Liver (tissue), 3 donors: ENCODE measurements around the gene CFAP61.

Experiments
- EGR1 ChIP-seq, 2 donors: IDR thresholded peaks; 2 replicates each; pipeline ENCODE4 v1.6.1; 2016 to 2018; ENCODE audit warnings: antibody characterized with exemption in 2 of 2, low read depth in 2 of 2
- GABPA ChIP-seq, 2 donors: IDR thresholded peaks in 1 of 2; conservative IDR thresholded peaks in 1 of 2; 2 replicates each; pipeline ENCODE4 v1.6.1; 2016; ENCODE audit warnings: antibody characterized with exemption in 2 of 2, mild to moderate bottlenecking in 1 of 2, moderate library complexity in 1 of 2
- JUND ChIP-seq, 2 donors: IDR thresholded peaks; 2 replicates each; pipeline ENCODE4 v1.6.1; 2016; ENCODE audit warnings: antibody characterized with exemption in 2 of 2
- MAX ChIP-seq: IDR thresholded peaks from 2 replicates; pipeline ENCODE4 v1.6.1; 2016; ENCODE audit warnings: antibody characterized with exemption
- RAD21 ChIP-seq, 2 donors: IDR thresholded peaks; 2 replicates each; pipeline ENCODE4 v1.6.1; 2016; ENCODE audit warnings: antibody characterized with exemption in 2 of 2, mild to moderate bottlenecking in 2 of 2
- RXRA ChIP-seq, 2 donors: IDR thresholded peaks; 2 replicates each; pipeline ENCODE4 v1.6.1; 2017 to 2018; ENCODE audit warnings: antibody characterized with exemption in 2 of 2, mild to moderate bottlenecking in 1 of 2
- SP1 ChIP-seq: IDR thresholded peaks from 2 replicates; pipeline ENCODE4 v1.6.1; 2018; ENCODE audit warnings: antibody characterized with exemption, mild to moderate bottlenecking
- YY1 ChIP-seq: IDR thresholded peaks from 2 replicates; pipeline ENCODE4 v1.6.1; 2016; ENCODE audit warnings: antibody characterized with exemption, mild to moderate bottlenecking
- TF ChIP-seq, protein P1 (sequence below): fragments of 150-350 bp; IDR thresholded peaks from 2 replicates; pipeline ENCODE4 v1.5.1; 2017; ENCODE audit warnings: improper control_type of control experiment, low read depth, low read length; ENCODE audit not compliant: missing input control
- TF ChIP-seq, protein P2 (sequence below): IDR thresholded peaks from 2 replicates; pipeline ENCODE4 v1.6.1; 2016; ENCODE audit warnings: antibody characterized with exemption, mild to moderate bottlenecking
- TF ChIP-seq, protein P3 (sequence below): IDR thresholded peaks from 2 replicates; pipeline ENCODE4 v1.6.1; 2016; ENCODE audit warnings: antibody characterized with exemption
- TF ChIP-seq, protein P4 (sequence below): IDR thresholded peaks from 2 replicates; pipeline ENCODE4 v1.6.1; 2016; ENCODE audit warnings: antibody characterized with exemption
- donor health status: healthy.
- donor health status: healthy.

DNA sequence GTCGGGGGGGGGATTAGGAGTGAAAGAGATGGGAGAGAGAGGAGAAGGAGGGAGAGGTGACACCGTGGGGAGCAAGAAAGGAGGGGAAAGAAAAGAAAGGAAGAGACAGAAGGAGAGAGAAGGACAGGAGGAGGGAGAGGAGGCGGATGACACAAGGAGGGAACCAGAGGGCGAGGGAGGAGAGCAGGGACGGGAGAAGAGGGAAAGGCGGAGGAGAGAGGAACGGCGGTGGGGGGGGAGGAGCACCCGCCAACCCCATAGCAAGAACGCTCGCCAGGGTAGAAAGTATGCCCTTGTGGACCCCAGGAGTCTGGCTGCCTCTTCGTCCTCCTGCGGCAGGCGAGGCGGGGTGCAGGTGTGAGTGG is 311.1 kb downstream of the CFAP61 start:
- TF ChIP-seq, protein P1, sequence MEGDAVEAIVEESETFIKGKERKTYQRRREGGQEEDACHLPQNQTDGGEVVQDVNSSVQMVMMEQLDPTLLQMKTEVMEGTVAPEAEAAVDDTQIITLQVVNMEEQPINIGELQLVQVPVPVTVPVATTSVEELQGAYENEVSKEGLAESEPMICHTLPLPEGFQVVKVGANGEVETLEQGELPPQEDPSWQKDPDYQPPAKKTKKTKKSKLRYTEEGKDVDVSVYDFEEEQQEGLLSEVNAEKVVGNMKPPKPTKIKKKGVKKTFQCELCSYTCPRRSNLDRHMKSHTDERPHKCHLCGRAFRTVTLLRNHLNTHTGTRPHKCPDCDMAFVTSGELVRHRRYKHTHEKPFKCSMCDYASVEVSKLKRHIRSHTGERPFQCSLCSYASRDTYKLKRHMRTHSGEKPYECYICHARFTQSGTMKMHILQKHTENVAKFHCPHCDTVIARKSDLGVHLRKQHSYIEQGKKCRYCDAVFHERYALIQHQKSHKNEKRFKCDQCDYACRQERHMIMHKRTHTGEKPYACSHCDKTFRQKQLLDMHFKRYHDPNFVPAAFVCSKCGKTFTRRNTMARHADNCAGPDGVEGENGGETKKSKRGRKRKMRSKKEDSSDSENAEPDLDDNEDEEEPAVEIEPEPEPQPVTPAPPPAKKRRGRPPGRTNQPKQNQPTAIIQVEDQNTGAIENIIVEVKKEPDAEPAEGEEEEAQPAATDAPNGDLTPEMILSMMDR, result no peak
- TF ChIP-seq SP1, result no peak
- no peak for TF ChIP-seq RAD21 (IDR thresholded peaks at IDR 0.05)
- TF ChIP-seq, protein P2, sequence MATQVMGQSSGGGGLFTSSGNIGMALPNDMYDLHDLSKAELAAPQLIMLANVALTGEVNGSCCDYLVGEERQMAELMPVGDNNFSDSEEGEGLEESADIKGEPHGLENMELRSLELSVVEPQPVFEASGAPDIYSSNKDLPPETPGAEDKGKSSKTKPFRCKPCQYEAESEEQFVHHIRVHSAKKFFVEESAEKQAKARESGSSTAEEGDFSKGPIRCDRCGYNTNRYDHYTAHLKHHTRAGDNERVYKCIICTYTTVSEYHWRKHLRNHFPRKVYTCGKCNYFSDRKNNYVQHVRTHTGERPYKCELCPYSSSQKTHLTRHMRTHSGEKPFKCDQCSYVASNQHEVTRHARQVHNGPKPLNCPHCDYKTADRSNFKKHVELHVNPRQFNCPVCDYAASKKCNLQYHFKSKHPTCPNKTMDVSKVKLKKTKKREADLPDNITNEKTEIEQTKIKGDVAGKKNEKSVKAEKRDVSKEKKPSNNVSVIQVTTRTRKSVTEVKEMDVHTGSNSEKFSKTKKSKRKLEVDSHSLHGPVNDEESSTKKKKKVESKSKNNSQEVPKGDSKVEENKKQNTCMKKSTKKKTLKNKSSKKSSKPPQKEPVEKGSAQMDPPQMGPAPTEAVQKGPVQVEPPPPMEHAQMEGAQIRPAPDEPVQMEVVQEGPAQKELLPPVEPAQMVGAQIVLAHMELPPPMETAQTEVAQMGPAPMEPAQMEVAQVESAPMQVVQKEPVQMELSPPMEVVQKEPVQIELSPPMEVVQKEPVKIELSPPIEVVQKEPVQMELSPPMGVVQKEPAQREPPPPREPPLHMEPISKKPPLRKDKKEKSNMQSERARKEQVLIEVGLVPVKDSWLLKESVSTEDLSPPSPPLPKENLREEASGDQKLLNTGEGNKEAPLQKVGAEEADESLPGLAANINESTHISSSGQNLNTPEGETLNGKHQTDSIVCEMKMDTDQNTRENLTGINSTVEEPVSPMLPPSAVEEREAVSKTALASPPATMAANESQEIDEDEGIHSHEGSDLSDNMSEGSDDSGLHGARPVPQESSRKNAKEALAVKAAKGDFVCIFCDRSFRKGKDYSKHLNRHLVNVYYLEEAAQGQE, result no peak
- TF ChIP-seq, protein P3, sequence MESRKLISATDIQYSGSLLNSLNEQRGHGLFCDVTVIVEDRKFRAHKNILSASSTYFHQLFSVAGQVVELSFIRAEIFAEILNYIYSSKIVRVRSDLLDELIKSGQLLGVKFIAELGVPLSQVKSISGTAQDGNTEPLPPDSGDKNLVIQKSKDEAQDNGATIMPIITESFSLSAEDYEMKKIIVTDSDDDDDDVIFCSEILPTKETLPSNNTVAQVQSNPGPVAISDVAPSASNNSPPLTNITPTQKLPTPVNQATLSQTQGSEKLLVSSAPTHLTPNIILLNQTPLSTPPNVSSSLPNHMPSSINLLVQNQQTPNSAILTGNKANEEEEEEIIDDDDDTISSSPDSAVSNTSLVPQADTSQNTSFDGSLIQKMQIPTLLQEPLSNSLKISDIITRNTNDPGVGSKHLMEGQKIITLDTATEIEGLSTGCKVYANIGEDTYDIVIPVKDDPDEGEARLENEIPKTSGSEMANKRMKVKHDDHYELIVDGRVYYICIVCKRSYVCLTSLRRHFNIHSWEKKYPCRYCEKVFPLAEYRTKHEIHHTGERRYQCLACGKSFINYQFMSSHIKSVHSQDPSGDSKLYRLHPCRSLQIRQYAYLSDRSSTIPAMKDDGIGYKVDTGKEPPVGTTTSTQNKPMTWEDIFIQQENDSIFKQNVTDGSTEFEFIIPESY, result no peak
- TF ChIP-seq JUND (IDR thresholded peaks at IDR 0.05), result no peak
- no peak for TF ChIP-seq MAX
- TF ChIP-seq EGR1 (IDR thresholded peaks at IDR 0.05; ENCODE audit: low read depth in 2 of 2), result no peak
- no peak for TF ChIP-seq YY1
- no peak for TF ChIP-seq GABPA (IDR thresholded peaks at IDR 0.05 in 1 of 2, conservative IDR thresholded peaks at IDR 0.05 in 1 of 2)
- TF ChIP-seq, protein P4, sequence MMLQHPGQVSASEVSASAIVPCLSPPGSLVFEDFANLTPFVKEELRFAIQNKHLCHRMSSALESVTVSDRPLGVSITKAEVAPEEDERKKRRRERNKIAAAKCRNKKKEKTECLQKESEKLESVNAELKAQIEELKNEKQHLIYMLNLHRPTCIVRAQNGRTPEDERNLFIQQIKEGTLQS, result no peak
- no peak for TF ChIP-seq RXRA (IDR thresholded peaks at IDR 0.05)
